SK-N-MC (cell line): Measurements from ENCODE around the gene ACBD3.

Source experiments
- EZH2 ChIP-seq: fragments of 200-600 bp; sonication (generic); IDR thresholded peaks from one replicate; pipeline ENCODE4 v1.6.1; 2017; ENCODE audit warnings: antibody characterized with exemption
- FOXP2 ChIP-seq: optimal IDR thresholded peaks from 2 replicates; pipeline ENCODE3; 2011; ENCODE audit warnings: mild to moderate bottlenecking, moderate library complexity; ENCODE audit not compliant: insufficient read depth; ENCODE audit errors: extremely low read length, control extremely low read depth
- POLR2AphosphoS5 ChIP-seq: IDR thresholded peaks from 2 replicates; pipeline ENCODE4 v1.6.1; 2012; ENCODE audit warnings: mild to moderate bottlenecking, low read depth, low read length, borderline replicate concordance

DNA sequence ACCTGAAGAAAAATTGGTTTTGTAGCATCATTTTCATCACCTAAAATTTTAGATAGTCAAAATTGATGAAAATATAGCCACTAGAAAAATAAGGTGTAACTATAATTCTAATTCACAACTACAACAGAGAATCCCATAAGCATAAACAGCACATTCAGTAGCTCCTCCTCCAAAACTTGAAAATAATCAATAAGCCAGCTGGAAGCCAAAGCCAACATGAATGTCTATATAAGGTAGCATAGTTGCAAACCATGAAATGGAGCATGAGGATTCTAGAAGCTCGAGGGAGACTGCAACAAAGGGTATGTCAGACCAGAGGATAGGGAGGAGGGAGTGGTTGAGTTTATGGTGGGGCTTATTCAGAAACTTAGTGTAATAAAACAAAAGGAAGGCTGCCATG, 22.4 kb downstream of the ACBD3 start:
- TF ChIP-seq EZH2 (no peak), POLR2AphosphoS5 (no peak), FOXP2 (no peak)
